ENCODE results near the gene ARL13B. TPM values are rescaled to one million over a fixed set of nuclear protein-coding genes. Genes with fewer than 3 reads are reported as not detected.

Gene ARL13B
- total and polyA plus RNA-seq, 2 of the 4 experiments (the other 2 are of a cell fraction) = 2.7 to 3.0 TPM

- no peak overlapping the region for H2BK15ac ChIP-seq (ENCODE audit: low read depth, low read length)
- no peaks in the 10 kb centered on the region for H3K9me1 ChIP-seq (ENCODE audit: insufficient read depth, low read length)
- H3K79me1 ChIP-seq (ENCODE audit: low read depth in 1 of 2, low read length in 2 of 2) = no peaks in the 10 kb centered on the region
- intact Hi-C loops (cut with micrococcal nuclease) = no loop called here
- BruUV-seq (replicated peaks) = no TSS peak
- H3K23ac ChIP-seq (ENCODE audit: low read depth, low read length) = no peak overlapping the region
- H3K4ac ChIP-seq (ENCODE audit: low read depth, low read length) = no peak overlapping the region
- H3K14ac ChIP-seq (replicated peaks; ENCODE audit: low read depth, low read length) = no peak overlapping the region
- no peak overlapping the region for H3K56ac ChIP-seq (ENCODE audit: extremely low read depth, insufficient read depth, low read length)
- H3K27me3 ChIP-seq (ENCODE audit: control insufficient read depth, insufficient read depth, low read length) = no peaks in the 10 kb centered on the region
- H4K20me1 ChIP-seq (ENCODE audit: insufficient read depth, low read length) = no peaks in the 10 kb centered on the region
- H2AFZ ChIP-seq (replicated peaks; ENCODE audit: low read length, poor library complexity) = no peak overlapping the region
- no CpG with 5 or more reads among the region's 3 CpGs for WGBS, 2 experiments (ENCODE audit: extremely low coverage in 2 of 2, insufficient read length in 1 of 2)
- POLR2A ChIA-PET (ENCODE audit: unreplicated experiment) = no interaction called here
- H2BK120ac ChIP-seq (ENCODE audit: low read depth, low read length) = no peak overlapping the region
- no peak overlapping the region for H4K8ac ChIP-seq (ENCODE audit: low read depth in 2 of 2, low read length in 2 of 2)
- H3K4me3 ChIP-seq (ENCODE audit: insufficient read depth, low read depth, low read length) = no peak overlapping the region
- CTCF ChIA-PET = no interaction called here
- H3K4me2 ChIP-seq (ENCODE audit: low read depth, low read length) = no peak overlapping the region
- H3K36me3 ChIP-seq (ENCODE audit: control insufficient read depth, insufficient read depth, low read length) = no peaks in the 10 kb centered on the region
- H3K27ac ChIP-seq (ENCODE audit: insufficient read depth, low read length) = no peak overlapping the region
- H4K91ac ChIP-seq (ENCODE audit: insufficient read depth, low read depth, low read length) = no peak overlapping the region
- ATAC-seq (ENCODE audit: low read depth) = no peak
- dilution Hi-C loops (cut with HindIII; ENCODE audit: low sequenced_read_pairs, unreplicated experiment) = no loop called here
- H2AK9ac ChIP-seq (replicated peaks; ENCODE audit: low read depth, low read length, poor library complexity) = no peak overlapping the region
- no peak overlapping the region for H3K18ac ChIP-seq (ENCODE audit: low read depth, low read length)
- H3K4me1 ChIP-seq (ENCODE audit: control insufficient read depth, insufficient read depth, low read length) = peaks cover 4% of the 10 kb centered on the region; the same call in 1 of the 2 replicates
- no peak for DNase-seq
- no peak overlapping the region for H2BK20ac ChIP-seq (ENCODE audit: low read depth, low read length)
- H2BK5ac ChIP-seq (ENCODE audit: low read depth, low read length, poor library complexity, severe bottlenecking) = no peak overlapping the region
- H2AK5ac ChIP-seq (ENCODE audit: low read depth, low read length) = no peak overlapping the region
- TF ChIP-seq POLR2A (IDR thresholded peaks at IDR 0.05; ENCODE audit: low read depth, low read length) = no peak
- no peak for TF ChIP-seq RFX5 (IDR thresholded peaks at IDR 0.05; ENCODE audit: low read depth, low read length)
- TF ChIP-seq USF2 (IDR thresholded peaks at IDR 0.05; ENCODE audit: low read depth, low read length) = no peak
- TF ChIP-seq BHLHE40 (IDR thresholded peaks at IDR 0.05; ENCODE audit: low read depth, low read length) = no peak
- TF ChIP-seq MXI1 (IDR thresholded peaks at IDR 0.05; ENCODE audit: borderline replicate concordance, low read depth, low read length) = no peak
- in situ Hi-C loops (cut with MboI; ENCODE audit: low sequenced_read_pairs) = no loop called here
- no peaks in the 10 kb centered on the region for H3K9me3 ChIP-seq (ENCODE audit: control insufficient read depth, insufficient read depth, low read length)
- H4K5ac ChIP-seq (ENCODE audit: low read depth, low read length) = no peak overlapping the region
- no peak overlapping the region for H3K9ac ChIP-seq (ENCODE audit: low read depth, low read length)
These were observed 31.3 kb downstream of the ARL13B start for GRCh38 chr3:94011233-94011711.

All from IMR-90 (cell line).